ENCODE data around the gene CCL23.

Gene CCL23, protein sequence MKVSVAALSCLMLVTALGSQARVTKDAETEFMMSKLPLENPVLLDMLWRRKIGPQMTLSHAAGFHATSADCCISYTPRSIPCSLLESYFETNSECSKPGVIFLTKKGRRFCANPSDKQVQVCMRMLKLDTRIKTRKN
- long read RNA-seq, result 0 reads

DNA sequence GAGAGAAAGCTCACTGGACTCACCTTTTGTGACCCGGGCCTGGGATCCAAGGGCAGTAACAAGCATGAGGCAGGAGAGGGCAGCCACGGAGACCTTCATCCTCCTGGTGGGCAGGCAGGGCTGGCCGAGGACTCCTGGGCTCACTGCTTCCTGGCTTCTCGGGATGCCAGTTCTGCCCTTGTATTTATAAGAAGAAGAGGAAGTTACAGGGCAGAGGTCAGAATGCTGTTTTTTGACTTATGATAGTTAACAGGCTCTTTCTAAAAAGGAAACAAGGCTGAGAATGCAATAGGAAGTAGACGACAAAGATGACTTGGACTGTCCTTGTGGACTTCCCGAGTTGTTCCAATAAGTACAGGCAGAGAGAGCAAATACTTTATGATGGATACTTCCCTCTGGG, at the start of gene CCL23:
Gene CCL23 (minus strand): TSS at position 174 of the 400 bp plus-strand sequence. CDS start 75 bp downstream, at position 99.
- DNase-seq (ENCODE audit: low read depth in 1 of 2, low spot score in 1 of 2), result peak; percentile 58 to 67
- Histone ChIP-seq H3K27ac (replicated peaks) (peak within 1 kb of the TSS; percentile 40), H3K4me3 (replicated peaks; ENCODE audit: insufficient read depth, low read length) (peak within 1 kb of the TSS; percentile 21; the same call in 1 of the 2 replicates), H3K27me3 (ENCODE audit: insufficient read depth, poor library complexity, severe bottlenecking) (no peaks in the 10 kb centered on the region)
- TF ChIP-seq, protein P1, sequence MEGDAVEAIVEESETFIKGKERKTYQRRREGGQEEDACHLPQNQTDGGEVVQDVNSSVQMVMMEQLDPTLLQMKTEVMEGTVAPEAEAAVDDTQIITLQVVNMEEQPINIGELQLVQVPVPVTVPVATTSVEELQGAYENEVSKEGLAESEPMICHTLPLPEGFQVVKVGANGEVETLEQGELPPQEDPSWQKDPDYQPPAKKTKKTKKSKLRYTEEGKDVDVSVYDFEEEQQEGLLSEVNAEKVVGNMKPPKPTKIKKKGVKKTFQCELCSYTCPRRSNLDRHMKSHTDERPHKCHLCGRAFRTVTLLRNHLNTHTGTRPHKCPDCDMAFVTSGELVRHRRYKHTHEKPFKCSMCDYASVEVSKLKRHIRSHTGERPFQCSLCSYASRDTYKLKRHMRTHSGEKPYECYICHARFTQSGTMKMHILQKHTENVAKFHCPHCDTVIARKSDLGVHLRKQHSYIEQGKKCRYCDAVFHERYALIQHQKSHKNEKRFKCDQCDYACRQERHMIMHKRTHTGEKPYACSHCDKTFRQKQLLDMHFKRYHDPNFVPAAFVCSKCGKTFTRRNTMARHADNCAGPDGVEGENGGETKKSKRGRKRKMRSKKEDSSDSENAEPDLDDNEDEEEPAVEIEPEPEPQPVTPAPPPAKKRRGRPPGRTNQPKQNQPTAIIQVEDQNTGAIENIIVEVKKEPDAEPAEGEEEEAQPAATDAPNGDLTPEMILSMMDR (IDR thresholded peaks at IDR 0.05; ENCODE audit: insufficient read depth, low read length), result no peak
- TF ChIP-seq POLR2AphosphoS5 (IDR thresholded peaks at IDR 0.05; ENCODE audit: low read depth) (no peak), SPI1 (IDR thresholded peaks at IDR 0.05; ENCODE audit: borderline replicate concordance, low read depth) (no peak)
- TF ChIP-seq, protein P2, sequence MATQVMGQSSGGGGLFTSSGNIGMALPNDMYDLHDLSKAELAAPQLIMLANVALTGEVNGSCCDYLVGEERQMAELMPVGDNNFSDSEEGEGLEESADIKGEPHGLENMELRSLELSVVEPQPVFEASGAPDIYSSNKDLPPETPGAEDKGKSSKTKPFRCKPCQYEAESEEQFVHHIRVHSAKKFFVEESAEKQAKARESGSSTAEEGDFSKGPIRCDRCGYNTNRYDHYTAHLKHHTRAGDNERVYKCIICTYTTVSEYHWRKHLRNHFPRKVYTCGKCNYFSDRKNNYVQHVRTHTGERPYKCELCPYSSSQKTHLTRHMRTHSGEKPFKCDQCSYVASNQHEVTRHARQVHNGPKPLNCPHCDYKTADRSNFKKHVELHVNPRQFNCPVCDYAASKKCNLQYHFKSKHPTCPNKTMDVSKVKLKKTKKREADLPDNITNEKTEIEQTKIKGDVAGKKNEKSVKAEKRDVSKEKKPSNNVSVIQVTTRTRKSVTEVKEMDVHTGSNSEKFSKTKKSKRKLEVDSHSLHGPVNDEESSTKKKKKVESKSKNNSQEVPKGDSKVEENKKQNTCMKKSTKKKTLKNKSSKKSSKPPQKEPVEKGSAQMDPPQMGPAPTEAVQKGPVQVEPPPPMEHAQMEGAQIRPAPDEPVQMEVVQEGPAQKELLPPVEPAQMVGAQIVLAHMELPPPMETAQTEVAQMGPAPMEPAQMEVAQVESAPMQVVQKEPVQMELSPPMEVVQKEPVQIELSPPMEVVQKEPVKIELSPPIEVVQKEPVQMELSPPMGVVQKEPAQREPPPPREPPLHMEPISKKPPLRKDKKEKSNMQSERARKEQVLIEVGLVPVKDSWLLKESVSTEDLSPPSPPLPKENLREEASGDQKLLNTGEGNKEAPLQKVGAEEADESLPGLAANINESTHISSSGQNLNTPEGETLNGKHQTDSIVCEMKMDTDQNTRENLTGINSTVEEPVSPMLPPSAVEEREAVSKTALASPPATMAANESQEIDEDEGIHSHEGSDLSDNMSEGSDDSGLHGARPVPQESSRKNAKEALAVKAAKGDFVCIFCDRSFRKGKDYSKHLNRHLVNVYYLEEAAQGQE (IDR thresholded peaks at IDR 0.05; ENCODE audit: insufficient replicate concordance, low read depth), result no peak

DNA sequence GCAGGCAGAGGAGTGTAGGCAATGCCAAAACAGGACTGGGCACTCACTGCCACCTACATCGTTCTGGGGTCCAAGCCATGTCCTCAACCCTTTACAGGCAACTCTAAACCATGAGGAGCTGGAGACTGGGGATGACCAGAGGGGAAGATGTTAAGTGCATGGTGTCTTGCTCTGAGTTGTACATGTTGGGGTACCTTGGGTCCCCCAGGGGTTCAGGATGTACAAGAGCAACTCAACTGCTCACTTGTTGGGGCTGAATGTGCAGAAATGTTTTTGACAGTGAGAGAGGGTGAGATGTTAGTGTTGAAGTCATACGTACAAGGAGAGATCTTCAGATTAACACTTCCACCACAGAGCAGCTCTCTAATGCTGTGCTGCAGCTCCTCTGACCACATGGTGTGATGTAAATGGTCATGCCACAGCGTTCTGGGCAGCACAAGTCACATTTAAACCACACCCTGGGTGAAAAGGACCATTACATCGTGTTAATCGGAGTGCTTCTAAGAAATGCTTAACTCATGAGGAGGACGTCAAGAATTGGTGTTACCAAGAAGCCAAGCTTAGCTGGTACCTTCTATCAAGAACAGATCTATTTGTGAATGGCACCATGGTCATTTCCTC, 48.7 kb upstream of the CCL23 start:
- DNase-seq (ENCODE audit: low read depth in 1 of 2, low spot score in 1 of 2), result no peak
- no peaks in the 10 kb centered on the region for H3K27me3 ChIP-seq (ENCODE audit: insufficient read depth, poor library complexity, severe bottlenecking)
- no peak overlapping the region for H3K27ac ChIP-seq (replicated peaks)
- TF ChIP-seq GABPA (IDR thresholded peaks at IDR 0.05; ENCODE audit: low read depth) (no peak), POLR2AphosphoS5 (IDR thresholded peaks at IDR 0.05; ENCODE audit: low read depth) (no peak), SPI1 (IDR thresholded peaks at IDR 0.05; ENCODE audit: borderline replicate concordance, low read depth) (no peak)
- TF ChIP-seq, protein P2 (IDR thresholded peaks at IDR 0.05; ENCODE audit: insufficient replicate concordance, low read depth), result no peak
- TF ChIP-seq, protein P1 (IDR thresholded peaks at IDR 0.05; ENCODE audit: insufficient read depth, low read length), result no peak
- H3K4me3 ChIP-seq (replicated peaks; ENCODE audit: insufficient read depth, low read length), result no peak overlapping the region

DNA sequence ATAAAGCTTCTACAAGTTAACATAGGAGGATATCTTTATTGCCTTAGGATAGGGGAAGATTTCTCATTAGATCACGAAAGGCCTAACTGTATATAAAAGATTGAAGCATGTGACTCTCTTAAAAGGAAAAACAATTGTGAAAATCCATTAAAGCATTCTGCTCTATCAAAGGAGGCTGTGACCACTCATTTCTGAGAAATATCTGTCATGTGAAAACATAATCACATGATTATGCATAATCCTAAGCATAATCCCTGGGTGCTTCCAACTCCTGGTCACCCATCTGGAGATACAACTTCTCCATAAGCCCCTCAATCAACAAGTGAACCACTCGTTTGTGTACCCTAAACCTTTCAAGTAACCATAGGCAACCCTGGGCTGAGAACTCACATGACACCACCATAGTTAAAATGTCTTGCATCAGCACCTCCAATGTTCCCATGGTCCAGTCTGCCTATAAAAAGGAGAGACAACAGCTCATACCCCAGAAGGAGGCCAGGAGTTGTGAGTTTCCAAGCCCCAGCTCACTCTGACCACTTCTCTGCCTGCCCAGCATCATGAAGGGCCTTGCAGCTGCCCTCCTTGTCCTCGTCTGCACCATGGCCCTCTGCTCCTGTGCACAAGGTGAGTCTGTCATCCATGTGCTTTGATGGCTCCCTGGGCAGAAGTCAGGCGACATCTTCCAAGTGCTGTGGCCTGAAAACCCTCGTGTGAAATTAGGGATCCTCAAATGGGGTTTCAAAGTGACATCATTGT, 46.2 kb upstream of the CCL23 start, which contains the start of gene CCL18:
Gene CCL18 (plus strand): TSS at position 487 of the 756 bp plus-strand sequence. CDS start 71 bp downstream, at position 558.
- no peak for DNase-seq (ENCODE audit: low read depth in 1 of 2, low spot score in 1 of 2)
- Histone ChIP-seq H3K4me3 (replicated peaks; ENCODE audit: insufficient read depth, low read length) (no peak within 1 kb of the TSS), H3K27me3 (ENCODE audit: insufficient read depth, poor library complexity, severe bottlenecking) (no peaks in the 10 kb centered on the region), H3K27ac (replicated peaks) (no peak within 1 kb of the TSS)
- TF ChIP-seq GABPA (IDR thresholded peaks at IDR 0.05; ENCODE audit: low read depth) (no peak), SPI1 (IDR thresholded peaks at IDR 0.05; ENCODE audit: borderline replicate concordance, low read depth) (no peak), POLR2AphosphoS5 (IDR thresholded peaks at IDR 0.05; ENCODE audit: low read depth) (no peak)
- TF ChIP-seq, protein P2 (IDR thresholded peaks at IDR 0.05; ENCODE audit: insufficient replicate concordance, low read depth), result no peak
- TF ChIP-seq, protein P1 (IDR thresholded peaks at IDR 0.05; ENCODE audit: insufficient read depth, low read length), result no peak
